ENCODE measurements around the gene SIGLEC10.

- TF ChIP-seq JUND (IDR thresholded peaks at IDR 0.05) (no peak), ZFX (IDR thresholded peaks at IDR 0.05) (no peak), CTCF (IDR thresholded peaks at IDR 0.05 in 2 of 3, conservative IDR thresholded peaks at IDR 0.05 in 1 of 3; ENCODE audit: borderline replicate concordance in 1 of 3, insufficient read depth in 1 of 3, low read depth in 2 of 3, low read length in 2 of 3) (no peak), EZH2 (IDR thresholded peaks at IDR 0.05) (no peak), EZH2phosphoT487 (IDR thresholded peaks at IDR 0.05; ENCODE audit: borderline replicate concordance) (no peak), RAD21 (IDR thresholded peaks at IDR 0.05; ENCODE audit: low read depth) (no peak), YY1 (IDR thresholded peaks at IDR 0.05; ENCODE audit: extremely low read depth, insufficient replicate concordance, low read depth, low read length) (no peak), POLR2A (IDR thresholded peaks at IDR 0.05; ENCODE audit: borderline replicate concordance, extremely low read depth, insufficient read depth, insufficient read length) (no peak), TCF7L2 (IDR thresholded peaks at IDR 0.05; ENCODE audit: borderline replicate concordance, extremely low read depth, insufficient read depth, insufficient read length) (no peak), POLR2AphosphoS5 (IDR thresholded peaks at IDR 0.05; ENCODE audit: low read depth, low read length) (no peak), MAX (IDR thresholded peaks at IDR 0.05) (no peak), ELF1 (IDR thresholded peaks at IDR 0.05; ENCODE audit: borderline replicate concordance, low read depth) (no peak)
- TF ChIP-seq, protein P1, sequence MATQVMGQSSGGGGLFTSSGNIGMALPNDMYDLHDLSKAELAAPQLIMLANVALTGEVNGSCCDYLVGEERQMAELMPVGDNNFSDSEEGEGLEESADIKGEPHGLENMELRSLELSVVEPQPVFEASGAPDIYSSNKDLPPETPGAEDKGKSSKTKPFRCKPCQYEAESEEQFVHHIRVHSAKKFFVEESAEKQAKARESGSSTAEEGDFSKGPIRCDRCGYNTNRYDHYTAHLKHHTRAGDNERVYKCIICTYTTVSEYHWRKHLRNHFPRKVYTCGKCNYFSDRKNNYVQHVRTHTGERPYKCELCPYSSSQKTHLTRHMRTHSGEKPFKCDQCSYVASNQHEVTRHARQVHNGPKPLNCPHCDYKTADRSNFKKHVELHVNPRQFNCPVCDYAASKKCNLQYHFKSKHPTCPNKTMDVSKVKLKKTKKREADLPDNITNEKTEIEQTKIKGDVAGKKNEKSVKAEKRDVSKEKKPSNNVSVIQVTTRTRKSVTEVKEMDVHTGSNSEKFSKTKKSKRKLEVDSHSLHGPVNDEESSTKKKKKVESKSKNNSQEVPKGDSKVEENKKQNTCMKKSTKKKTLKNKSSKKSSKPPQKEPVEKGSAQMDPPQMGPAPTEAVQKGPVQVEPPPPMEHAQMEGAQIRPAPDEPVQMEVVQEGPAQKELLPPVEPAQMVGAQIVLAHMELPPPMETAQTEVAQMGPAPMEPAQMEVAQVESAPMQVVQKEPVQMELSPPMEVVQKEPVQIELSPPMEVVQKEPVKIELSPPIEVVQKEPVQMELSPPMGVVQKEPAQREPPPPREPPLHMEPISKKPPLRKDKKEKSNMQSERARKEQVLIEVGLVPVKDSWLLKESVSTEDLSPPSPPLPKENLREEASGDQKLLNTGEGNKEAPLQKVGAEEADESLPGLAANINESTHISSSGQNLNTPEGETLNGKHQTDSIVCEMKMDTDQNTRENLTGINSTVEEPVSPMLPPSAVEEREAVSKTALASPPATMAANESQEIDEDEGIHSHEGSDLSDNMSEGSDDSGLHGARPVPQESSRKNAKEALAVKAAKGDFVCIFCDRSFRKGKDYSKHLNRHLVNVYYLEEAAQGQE (IDR thresholded peaks at IDR 0.05; ENCODE audit: low read depth), result no peak
These were observed 28.3 kb downstream of the SIGLEC10 start for GRCh38 chr19:51389143-51389542.

All from HCT116 (cell line).